Hindlimb muscle (tissue), 1 donor: ENCODE results near the gene NXPH4. TPM values are rescaled to one million over a fixed set of nuclear protein-coding genes. Genes with fewer than 3 reads are reported as not detected.

Source experiments
- DNase-seq: peaks from one replicate; pipeline ENCODE4 v3.0.0-alpha.2; 2013
- polyA plus RNA-seq: library from polyadenylated mRNA; unstranded; fragments of 120-200 nt; gene quantifications from one replicate; pipeline ENCODE4 v1.2.1, GENCODE V29; 2013; ENCODE audit not compliant: insufficient read length

NXPH4 gene
- polyA plus RNA-seq: 2.7 TPM

- no peak for DNase-seq
These were observed at the start of gene NXPH4 for GRCh38 chr12:57216014-57216911. Gene NXPH4 (plus strand): TSS chr12:57216794. CDS start chr12:57216970, 176 bp downstream.

GRCh38 chr12:57166971-57167371, 49.6 kb upstream of the NXPH4 start:
- no peak for DNase-seq

GRCh38 chr12:57168058-57168457, 48.5 kb upstream of the NXPH4 start:
- no peak for DNase-seq

GRCh38 chr12:57169046-57169795, 47.4 kb upstream of the NXPH4 start:
- no peak for DNase-seq

GRCh38 chr12:57169969-57170368, 46.6 kb upstream of the NXPH4 start:
- DNase-seq: no peak

- no peak for DNase-seq
These were observed 46.2 kb upstream of the NXPH4 start for GRCh38 chr12:57170408-57170807.

- no peak for DNase-seq
These were observed 45.7 kb upstream of the NXPH4 start for GRCh38 chr12:57170927-57171326.

GRCh38 chr12:57171668-57172067, 44.9 kb upstream of the NXPH4 start:
- no peak for DNase-seq

GRCh38 chr12:57173089-57173488, 43.5 kb upstream of the NXPH4 start:
- no peak for DNase-seq

- no peak for DNase-seq
These were observed 42.9 kb upstream of the NXPH4 start for GRCh38 chr12:57173683-57174082.

GRCh38 chr12:57175428-57176138, 41.0 kb upstream of the NXPH4 start:
- peak; percentile 70 for DNase-seq

- no peak for DNase-seq
These were observed 40.5 kb upstream of the NXPH4 start for GRCh38 chr12:57176139-57176477.

- DNase-seq: no peak
These were observed 39.7 kb upstream of the NXPH4 start for GRCh38 chr12:57176846-57177245.

GRCh38 chr12:57177354-57177753, 39.2 kb upstream of the NXPH4 start:
- no peak for DNase-seq

- DNase-seq: no peak
These were observed 38.4 kb upstream of the NXPH4 start for GRCh38 chr12:57178213-57178612.

GRCh38 chr12:57179331-57180086, 37.1 kb upstream of the NXPH4 start:
- DNase-seq: no peak

GRCh38 chr12:57180321-57180989, 36.1 kb upstream of the NXPH4 start:
- DNase-seq: no peak

GRCh38 chr12:57181072-57181471, 35.5 kb upstream of the NXPH4 start:
- no peak for DNase-seq

- no peak for DNase-seq
These were observed 34.9 kb upstream of the NXPH4 start for GRCh38 chr12:57181561-57182155.

- peak; percentile 79 for DNase-seq
These were observed 33.5 kb upstream of the NXPH4 start for GRCh38 chr12:57182918-57183575.
